ENCODE results near the gene NRXN3. TPM values are rescaled to one million over a fixed set of nuclear protein-coding genes. Genes with fewer than 3 reads are reported as not detected.

NRXN3 gene
- total and polyA plus RNA-seq, 2 donors (not counting 1 experiment from before 2014, with no cell fraction given), result 0.83 to 34.6 TPM

GRCh38 chr14:79209418-79209817, 1039.2 kb downstream of the NRXN3 start:
- TF ChIP-seq CTCF (conservative IDR thresholded peaks at IDR 0.05 in 1 of 2, IDR thresholded peaks at IDR 0.05 in 1 of 2; ENCODE audit: low read depth in 1 of 2, low read length in 2 of 2), result no peak
- TF ChIP-seq EZH2 (IDR thresholded peaks at IDR 0.05; ENCODE audit: low read length, missing control alignments), result no peak
- Histone ChIP-seq H2AFZ (ENCODE audit: low read length) (no peak overlapping the region), H3K36me3 (ENCODE audit: control insufficient read depth, insufficient read depth, low read length) (no peaks in the 10 kb centered on the region), H3K27ac (ENCODE audit: insufficient read depth, low read length) (no peak overlapping the region), H3K79me2 (ENCODE audit: control insufficient read depth, insufficient read depth, low read length) (no peaks in the 10 kb centered on the region), H3K27me3 (ENCODE audit: control insufficient read depth, insufficient read depth, low read length) (no peaks in the 10 kb centered on the region), H3K4me1 (ENCODE audit: control insufficient read depth, extremely low read depth, insufficient read depth, low read length) (no peaks in the 10 kb centered on the region), H4K20me1 (ENCODE audit: control insufficient read depth, extremely low read depth, insufficient read depth, low read length) (no peaks in the 10 kb centered on the region), H3K4me2 (ENCODE audit: extremely low read depth, insufficient read depth, low read length) (no peak overlapping the region), H3K9ac (ENCODE audit: insufficient read depth, low read length) (no peak overlapping the region), H3K4me3 (replicated peaks in 1 of 4; ENCODE audit: control extremely low read depth in 1 of 4, insufficient read depth in 1 of 4, low read depth in 3 of 4, low read length in 4 of 4) (no peak overlapping the region), H3K9me3 (ENCODE audit: control insufficient read depth, insufficient read depth, low read depth, low read length) (no peaks in the 10 kb centered on the region)
- DNase-seq (ENCODE audit: low read depth in 2 of 2), result no peak

GRCh38 chr14:79225815-79226214, 1055.6 kb downstream of the NRXN3 start:
- no peaks in the 10 kb centered on the region for H3K9me3 ChIP-seq (ENCODE audit: control insufficient read depth, insufficient read depth, low read depth, low read length)
- H3K4me3 ChIP-seq (replicated peaks in 1 of 4; ENCODE audit: control extremely low read depth in 1 of 4, insufficient read depth in 1 of 4, low read depth in 3 of 4, low read length in 4 of 4), result no peak overlapping the region
- no peak overlapping the region for H2AFZ ChIP-seq (ENCODE audit: low read length)
- no peaks in the 10 kb centered on the region for H3K36me3 ChIP-seq (ENCODE audit: control insufficient read depth, insufficient read depth, low read length)
- H3K27ac ChIP-seq (ENCODE audit: insufficient read depth, low read length), result no peak overlapping the region
- H3K4me1 ChIP-seq (ENCODE audit: control insufficient read depth, extremely low read depth, insufficient read depth, low read length), result no peaks in the 10 kb centered on the region
- no peak overlapping the region for H3K4me2 ChIP-seq (ENCODE audit: extremely low read depth, insufficient read depth, low read length)
- no peaks in the 10 kb centered on the region for H3K79me2 ChIP-seq (ENCODE audit: control insufficient read depth, insufficient read depth, low read length)
- TF ChIP-seq CTCF (conservative IDR thresholded peaks at IDR 0.05 in 1 of 2, IDR thresholded peaks at IDR 0.05 in 1 of 2; ENCODE audit: low read depth in 1 of 2, low read length in 2 of 2) (no peak), EZH2 (IDR thresholded peaks at IDR 0.05; ENCODE audit: low read length, missing control alignments) (no peak)
- H4K20me1 ChIP-seq (ENCODE audit: control insufficient read depth, extremely low read depth, insufficient read depth, low read length), result no peaks in the 10 kb centered on the region
- H3K27me3 ChIP-seq (ENCODE audit: control insufficient read depth, insufficient read depth, low read length), result no peaks in the 10 kb centered on the region
- no peak for DNase-seq (ENCODE audit: low read depth in 2 of 2)
- no peak overlapping the region for H3K9ac ChIP-seq (ENCODE audit: insufficient read depth, low read length)

GRCh38 chr14:79229383-79229909, 1059.3 kb downstream of the NRXN3 start:
- DNase-seq (ENCODE audit: low read depth in 2 of 2), result peak in 1 of 2 donors; percentile 2
- TF ChIP-seq EZH2 (IDR thresholded peaks at IDR 0.05; ENCODE audit: low read length, missing control alignments) (no peak), CTCF (conservative IDR thresholded peaks at IDR 0.05 in 1 of 2, IDR thresholded peaks at IDR 0.05 in 1 of 2; ENCODE audit: low read depth in 1 of 2, low read length in 2 of 2) (no peak)
- Histone ChIP-seq H3K79me2 (ENCODE audit: control insufficient read depth, insufficient read depth, low read length) (no peaks in the 10 kb centered on the region), H3K4me1 (ENCODE audit: control insufficient read depth, extremely low read depth, insufficient read depth, low read length) (no peaks in the 10 kb centered on the region), H3K4me3 (replicated peaks in 1 of 4; ENCODE audit: control extremely low read depth in 1 of 4, insufficient read depth in 1 of 4, low read depth in 3 of 4, low read length in 4 of 4) (no peak overlapping the region), H2AFZ (ENCODE audit: low read length) (no peak overlapping the region), H4K20me1 (ENCODE audit: control insufficient read depth, extremely low read depth, insufficient read depth, low read length) (no peaks in the 10 kb centered on the region), H3K9me3 (ENCODE audit: control insufficient read depth, insufficient read depth, low read depth, low read length) (no peaks in the 10 kb centered on the region), H3K27me3 (ENCODE audit: control insufficient read depth, insufficient read depth, low read length) (no peaks in the 10 kb centered on the region), H3K27ac (ENCODE audit: insufficient read depth, low read length) (no peak overlapping the region), H3K9ac (ENCODE audit: insufficient read depth, low read length) (no peak overlapping the region), H3K4me2 (ENCODE audit: extremely low read depth, insufficient read depth, low read length) (no peak overlapping the region), H3K36me3 (ENCODE audit: control insufficient read depth, insufficient read depth, low read length) (no peaks in the 10 kb centered on the region)

Measured in fibroblast of lung (primary cell).